CD4-positive, alpha-beta T cell treated with Interferon alpha-2 for 1 hour (primary cell): ENCODE results near the gene OR8G1.
"Not testable (repeated sequence)": the region's sequence is repeated elsewhere in the genome, so short reads cannot be mapped to it uniquely, and the experiment has no call there.

ENCODE experiments used
- DNase-seq, 2 donors: peaks; one replicate each; pipeline ENCODE4 v3.0.0-alpha.2; 2020 to 2022

OR8G1 gene

DNA sequence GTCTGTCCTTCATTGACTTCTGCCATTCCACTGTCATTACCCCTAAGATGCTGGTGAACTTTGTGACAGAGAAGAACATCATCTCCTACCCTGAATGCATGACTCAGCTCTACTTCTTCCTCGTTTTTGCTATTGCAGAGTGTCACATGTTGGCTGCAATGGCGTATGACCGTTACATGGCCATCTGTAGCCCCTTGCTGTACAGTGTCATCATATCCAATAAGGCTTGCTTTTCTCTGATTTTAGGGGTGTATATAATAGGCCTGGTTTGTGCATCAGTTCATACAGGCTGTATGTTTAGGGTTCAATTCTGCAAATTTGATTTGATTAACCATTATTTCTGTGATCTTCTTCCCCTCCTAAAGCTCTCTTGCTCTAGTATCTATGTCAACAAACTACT, 9.0 kb downstream of the OR8G1 start:
- not testable (repeated sequence) for DNase-seq

- DNase-seq = no peak
These were observed 15.2 kb downstream of the OR8G1 start, which contains the start of gene OR8G5 for GRCh38 chr11:124256076-124256475. TSS of gene OR8G5 (plus strand) at chr11:124256376. CDS start at chr11:124264932, 8,556 bp downstream.

DNA sequence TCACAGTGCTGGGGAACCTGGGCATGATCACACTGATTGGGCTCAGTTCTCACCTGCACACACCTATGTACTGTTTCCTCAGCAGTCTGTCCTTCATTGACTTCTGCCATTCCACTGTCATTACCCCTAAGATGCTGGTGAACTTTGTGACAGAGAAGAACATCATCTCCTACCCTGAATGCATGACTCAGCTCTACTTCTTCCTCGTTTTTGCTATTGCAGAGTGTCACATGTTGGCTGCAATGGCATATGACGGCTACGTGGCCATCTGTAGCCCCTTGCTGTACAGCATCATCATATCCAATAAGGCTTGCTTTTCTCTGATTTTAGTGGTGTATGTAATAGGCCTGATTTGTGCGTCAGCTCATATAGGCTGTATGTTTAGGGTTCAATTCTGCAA, 24.1 kb downstream of the OR8G1 start:
- not testable (repeated sequence) for DNase-seq

- not testable (repeated sequence) for DNase-seq
These were observed 30.0 kb downstream of the OR8G1 start for GRCh38 chr11:124270886-124271285.

GRCh38 chr11:124274000-124274399, 33.1 kb downstream of the OR8G1 start:
- DNase-seq = no peak

DNA sequence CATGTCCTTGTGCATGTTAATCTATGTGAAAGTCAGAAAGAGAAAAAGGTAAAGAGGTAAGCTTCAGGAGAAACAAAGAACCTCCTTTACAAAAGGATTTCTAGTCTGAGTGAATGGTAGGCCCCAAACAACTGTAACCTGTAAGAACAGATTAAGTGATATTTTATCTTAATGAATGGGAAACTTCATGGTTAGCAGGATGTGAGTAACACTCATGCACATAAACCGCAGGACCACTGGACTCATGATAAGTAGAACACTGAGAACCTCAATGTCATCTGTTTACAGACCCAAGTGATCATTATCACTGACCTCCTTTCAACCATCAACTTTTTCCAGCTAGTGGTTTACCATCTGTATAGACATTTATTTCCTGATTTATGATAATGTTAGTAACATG, 35.2 kb downstream of the OR8G1 start:
- no peak for DNase-seq

DNA sequence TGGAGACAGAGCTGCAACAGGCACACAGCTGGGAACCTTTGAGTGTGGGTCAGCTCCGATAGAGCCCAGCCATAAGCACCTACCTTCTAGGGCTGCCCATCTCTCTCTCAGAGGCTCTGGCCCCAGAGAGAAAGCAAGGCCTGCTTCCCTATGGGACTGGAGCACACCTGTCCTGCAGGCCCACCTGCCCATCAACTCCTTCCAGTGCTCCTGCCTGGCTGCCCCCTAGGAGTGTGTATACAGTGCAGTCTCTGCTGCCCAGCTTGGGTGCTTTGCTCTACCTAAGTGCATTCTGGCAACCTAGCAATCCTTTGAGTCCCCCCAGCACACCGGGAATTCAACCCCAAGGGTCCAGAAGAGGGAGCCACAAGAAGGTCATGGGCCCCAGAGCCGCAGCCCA, 36.3 kb downstream of the OR8G1 start:
- no peak for DNase-seq

DNA sequence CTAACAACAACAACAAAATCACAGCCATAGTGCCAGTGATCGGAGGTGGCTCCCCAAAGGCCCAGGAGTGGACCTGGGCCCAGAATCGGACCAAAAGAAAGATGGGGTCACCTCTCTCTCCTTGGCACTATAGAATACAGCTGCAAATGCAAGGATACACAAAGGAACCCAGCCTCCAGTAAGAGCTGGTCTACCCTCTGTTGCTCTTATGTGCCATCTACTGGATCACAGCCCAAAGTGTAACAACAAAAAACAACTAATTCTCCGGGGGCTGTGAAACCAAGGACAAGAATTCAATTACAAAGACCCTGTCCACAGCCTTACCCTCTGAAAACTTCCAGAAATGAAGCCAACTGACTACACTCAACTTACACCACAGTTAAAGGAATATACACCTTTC, 36.9 kb downstream of the OR8G1 start:
- DNase-seq = no peak

DNA sequence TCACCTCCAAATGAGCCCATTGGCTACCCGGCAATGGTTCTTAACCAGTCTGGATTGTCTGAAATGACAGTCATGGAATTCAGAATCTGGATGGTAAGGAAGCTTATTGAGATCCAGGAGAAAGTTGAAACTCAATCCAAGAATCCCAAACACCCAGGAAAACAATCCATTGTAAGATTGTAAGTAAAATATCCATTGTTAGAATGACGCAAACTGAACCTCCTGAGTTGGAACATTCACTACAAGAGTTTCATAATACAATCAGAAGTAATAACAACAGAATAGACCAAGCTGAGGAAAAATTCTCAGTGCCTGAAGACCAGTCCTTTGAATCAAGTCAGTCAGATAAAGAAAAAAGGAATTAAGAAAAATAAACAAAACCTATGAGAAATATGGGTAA, 37.4 kb downstream of the OR8G1 start:
- DNase-seq = no peak

- DNase-seq = no peak
These were observed 44.9 kb downstream of the OR8G1 start for GRCh38 chr11:124285610-124286344.

- DNase-seq = no peak
These were observed 53.8 kb downstream of the OR8G1 start for GRCh38 chr11:124294687-124295086.

DNA sequence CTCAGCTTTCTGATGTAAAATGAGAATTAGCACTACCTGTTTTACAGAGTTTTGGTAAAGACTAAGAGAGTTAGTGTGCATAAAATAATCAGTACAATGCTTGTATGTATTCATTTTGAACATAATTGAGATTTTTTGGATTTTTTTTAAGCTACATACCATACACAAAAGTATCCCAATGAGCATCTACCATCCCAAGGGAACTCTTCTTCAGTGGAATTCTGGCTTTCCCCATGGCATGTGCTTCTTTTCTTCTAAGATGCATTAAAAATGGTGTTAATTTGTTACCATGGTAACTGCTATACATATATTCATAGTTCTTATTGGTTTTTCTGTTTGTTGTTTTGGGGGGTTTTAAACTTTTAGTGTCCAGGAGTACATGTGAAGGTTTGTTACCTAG, 55.1 kb downstream of the OR8G1 start:
- DNase-seq = no peak

GRCh38 chr11:124297921-124298320, 57.0 kb downstream of the OR8G1 start:
- no peak for DNase-seq

DNA sequence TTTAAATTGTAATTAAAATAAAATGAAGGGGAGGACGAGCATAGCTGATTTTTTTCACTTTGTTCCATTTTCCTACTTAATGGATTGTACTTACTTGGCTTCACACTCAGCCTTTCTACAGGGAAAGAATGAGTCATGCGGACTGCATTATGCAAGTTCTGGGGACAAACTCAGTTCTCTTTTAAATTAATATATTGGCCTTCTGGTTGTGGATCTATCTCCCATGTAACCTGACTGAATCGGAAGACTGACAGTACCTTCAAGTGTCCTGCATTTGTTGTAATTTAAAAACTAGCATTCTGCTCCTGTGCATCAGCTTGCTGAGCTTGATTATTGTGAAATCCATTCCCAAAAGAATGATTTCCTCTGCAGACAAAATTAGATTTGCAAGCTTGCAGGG, 60.7 kb downstream of the OR8G1 start:
- no peak for DNase-seq

DNA sequence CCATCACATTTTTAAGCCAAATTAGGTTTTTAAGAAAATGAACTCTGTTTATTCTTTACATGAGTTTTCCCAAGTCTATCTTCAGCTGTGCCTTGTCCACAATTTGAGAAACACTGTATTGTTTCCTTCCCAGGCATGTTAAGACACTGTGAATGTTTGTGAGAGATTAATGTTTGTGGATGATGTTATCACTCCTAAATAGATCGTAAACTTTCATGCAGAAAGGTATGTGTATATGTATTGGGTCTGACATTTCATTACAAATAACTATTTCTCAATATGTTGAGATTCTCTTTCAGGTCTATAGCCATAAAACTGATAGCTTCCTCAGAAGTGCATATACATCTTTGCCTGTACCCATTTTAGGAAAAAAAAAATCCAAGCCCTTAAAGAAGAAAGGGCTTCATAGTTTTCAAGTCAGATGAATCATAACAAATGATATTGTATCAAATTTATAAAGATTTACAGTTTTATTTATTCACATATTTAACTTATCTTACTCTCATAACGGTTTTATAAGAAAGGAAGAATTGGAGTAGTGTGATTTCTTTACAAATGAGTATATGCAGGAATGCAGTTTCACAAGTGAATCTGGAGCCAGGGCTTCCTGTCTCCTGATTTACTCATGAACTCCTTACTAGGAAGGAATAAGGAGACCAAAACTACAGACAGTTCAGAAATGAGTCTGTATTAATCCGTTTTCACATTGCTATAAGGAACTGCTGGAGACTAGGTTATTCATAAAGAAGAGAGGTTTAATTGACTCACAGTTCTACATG, 61.6 kb downstream of the OR8G1 start:
- DNase-seq = no peak
